ENCODE measurements around the gene UBE2L3.
"Not testable (repeated sequence)": the region's sequence is repeated elsewhere in the genome, so short reads cannot be mapped to it uniquely, and the experiment has no call there.

UBE2L3 gene

DNA sequence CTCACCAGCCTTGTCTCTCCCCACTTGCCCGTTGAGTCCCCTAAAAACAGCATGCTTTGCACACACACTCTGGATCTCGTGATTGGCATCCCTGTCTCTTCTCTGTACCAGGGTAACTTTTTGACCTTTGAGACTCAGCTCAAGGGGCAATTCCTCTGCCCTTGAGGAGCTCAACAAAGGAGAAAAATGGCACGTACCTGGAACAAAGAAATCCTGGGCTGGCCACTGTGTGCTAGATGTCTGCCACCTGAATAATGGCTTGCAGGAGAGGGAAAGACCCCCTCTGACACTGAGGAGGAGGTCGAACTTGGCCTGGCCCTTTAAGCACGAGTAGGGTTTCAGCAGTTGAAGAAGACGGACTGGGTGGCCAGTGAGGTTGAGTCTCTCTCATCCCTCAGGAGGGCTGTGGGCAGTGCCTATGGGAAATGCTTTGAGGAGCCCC lies 5.8 kb downstream of the UBE2L3 start:
- H3K27me3 ChIP-seq (replicated peaks; ENCODE audit: control insufficient read depth, insufficient read depth, low read length, poor library complexity, severe bottlenecking), result no peaks in the 10 kb centered on the region
- H3K27ac ChIP-seq (ENCODE audit: insufficient read depth, low read length, poor library complexity, severe bottlenecking), result peak overlapping the region; percentile 2
- no peaks in the 10 kb centered on the region for H3K9me3 ChIP-seq (ENCODE audit: control insufficient read depth, low read length)
- H3K36me3 ChIP-seq (ENCODE audit: control insufficient read depth, insufficient read depth, low read length), result peaks cover 5% of the 10 kb centered on the region
- peaks cover 40% of the 10 kb centered on the region for H3K4me1 ChIP-seq (ENCODE audit: control insufficient read depth, insufficient read depth, low read length, poor library complexity, severe bottlenecking)
- H3K4me3 ChIP-seq (ENCODE audit: insufficient read depth, low read depth, low read length, poor library complexity, severe bottlenecking), result no peak overlapping the region
- no peak for DNase-seq

DNA sequence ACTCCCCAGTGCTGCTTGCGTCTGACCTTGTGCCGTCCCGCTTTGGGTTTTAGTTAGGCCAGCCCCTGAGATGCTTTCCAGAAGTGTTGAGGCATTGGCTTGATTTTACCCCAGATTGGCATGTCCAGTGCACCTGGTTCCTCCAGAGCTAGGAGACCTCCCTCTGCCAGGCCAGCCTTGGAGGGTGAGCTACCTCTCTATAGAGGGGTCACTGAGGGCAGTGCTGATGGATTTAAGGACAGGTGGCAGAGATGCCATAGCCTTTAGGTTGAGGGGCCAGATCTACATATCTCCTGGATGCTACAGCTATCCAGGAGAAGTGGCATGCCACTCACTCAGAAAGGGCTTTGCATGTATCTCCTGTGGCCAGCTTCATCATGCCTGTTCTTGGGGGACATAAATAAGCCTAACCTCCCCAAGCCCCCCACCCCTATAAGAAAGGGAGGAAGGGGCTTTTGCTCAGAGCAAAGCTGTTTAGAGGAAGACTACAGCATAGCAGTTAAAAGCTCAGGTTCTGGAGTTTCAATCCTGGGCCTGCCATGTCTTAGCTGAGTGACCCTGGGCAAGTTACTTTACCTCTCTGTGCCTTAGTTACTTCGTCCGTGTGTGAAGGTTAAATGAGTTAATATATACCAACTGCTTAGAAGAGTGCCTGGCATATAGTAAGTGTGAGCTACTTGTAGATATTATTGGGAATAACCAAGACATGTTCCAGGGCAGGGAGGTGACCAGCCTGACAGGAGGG lies 6.4 kb downstream of the UBE2L3 start:
- no peak overlapping the region for H3K4me3 ChIP-seq (ENCODE audit: insufficient read depth, low read depth, low read length, poor library complexity, severe bottlenecking)
- no peak overlapping the region for H3K27ac ChIP-seq (ENCODE audit: insufficient read depth, low read length, poor library complexity, severe bottlenecking)
- H3K4me1 ChIP-seq (ENCODE audit: control insufficient read depth, insufficient read depth, low read length, poor library complexity, severe bottlenecking), result peaks cover 38% of the 10 kb centered on the region
- peaks cover 5% of the 10 kb centered on the region for H3K36me3 ChIP-seq (ENCODE audit: control insufficient read depth, insufficient read depth, low read length)
- DNase-seq, result no peak
- H3K9me3 ChIP-seq (ENCODE audit: control insufficient read depth, low read length), result no peaks in the 10 kb centered on the region
- no peaks in the 10 kb centered on the region for H3K27me3 ChIP-seq (replicated peaks; ENCODE audit: control insufficient read depth, insufficient read depth, low read length, poor library complexity, severe bottlenecking)

DNA sequence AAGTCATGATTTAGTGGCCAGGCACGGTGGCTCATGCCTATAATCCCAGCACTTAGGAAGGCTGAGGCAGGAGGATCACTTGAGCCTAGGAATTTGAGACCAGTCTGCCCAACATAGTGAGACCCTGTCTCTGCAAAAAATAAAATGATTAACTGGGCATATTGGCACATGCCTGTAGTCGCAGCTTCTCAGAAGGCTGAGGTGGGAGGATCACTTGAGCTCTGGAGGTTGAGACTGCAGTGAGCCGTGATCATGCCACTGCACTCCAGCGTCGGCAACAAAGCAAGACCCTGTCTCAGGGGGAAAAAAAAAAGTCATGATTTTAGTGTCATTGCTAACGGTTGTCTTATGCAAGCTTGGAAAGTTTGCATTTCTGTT lies 11.9 kb downstream of the UBE2L3 start:
- H3K4me1 ChIP-seq (ENCODE audit: control insufficient read depth, insufficient read depth, low read length, poor library complexity, severe bottlenecking), result peaks cover 11% of the 10 kb centered on the region
- H3K4me3 ChIP-seq (ENCODE audit: insufficient read depth, low read depth, low read length, poor library complexity, severe bottlenecking), result no peak overlapping the region
- H3K9me3 ChIP-seq (ENCODE audit: control insufficient read depth, low read length), result no peaks in the 10 kb centered on the region
- H3K27ac ChIP-seq (ENCODE audit: insufficient read depth, low read length, poor library complexity, severe bottlenecking), result no peak overlapping the region
- DNase-seq, result no peak
- no peaks in the 10 kb centered on the region for H3K27me3 ChIP-seq (replicated peaks; ENCODE audit: control insufficient read depth, insufficient read depth, low read length, poor library complexity, severe bottlenecking)
- H3K36me3 ChIP-seq (ENCODE audit: control insufficient read depth, insufficient read depth, low read length), result no peaks in the 10 kb centered on the region

DNA sequence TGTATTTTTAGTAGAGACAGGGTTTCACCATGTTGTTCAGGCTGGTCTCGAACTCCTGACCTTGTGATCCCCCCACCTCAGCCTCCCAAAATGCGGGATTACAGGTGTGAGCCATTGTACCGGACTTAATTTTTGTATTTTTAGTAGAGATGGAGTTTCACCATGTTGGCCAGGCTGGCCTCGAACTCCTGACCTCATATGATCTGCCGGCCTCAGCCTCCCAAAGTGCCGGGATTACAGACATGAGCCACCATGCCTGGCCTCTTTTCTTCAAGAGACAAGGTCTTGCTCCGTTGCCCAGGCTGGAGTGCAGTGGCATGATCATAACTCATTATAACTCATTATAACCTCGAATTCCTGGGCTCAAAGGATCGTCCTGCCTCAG lies 13.1 kb downstream of the UBE2L3 start:
- DNase-seq; H3K9me3 ChIP-seq (ENCODE audit: control insufficient read depth, low read length); H3K27ac ChIP-seq (ENCODE audit: insufficient read depth, low read length, poor library complexity, severe bottlenecking); H3K27me3 ChIP-seq (replicated peaks; ENCODE audit: control insufficient read depth, insufficient read depth, low read length, poor library complexity, severe bottlenecking); H3K4me3 ChIP-seq (ENCODE audit: insufficient read depth, low read depth, low read length, poor library complexity, severe bottlenecking); H3K36me3 ChIP-seq (ENCODE audit: control insufficient read depth, insufficient read depth, low read length): not testable (repeated sequence)
- peaks cover 11% of the 10 kb centered on the region for H3K4me1 ChIP-seq (ENCODE audit: control insufficient read depth, insufficient read depth, low read length, poor library complexity, severe bottlenecking)

DNA sequence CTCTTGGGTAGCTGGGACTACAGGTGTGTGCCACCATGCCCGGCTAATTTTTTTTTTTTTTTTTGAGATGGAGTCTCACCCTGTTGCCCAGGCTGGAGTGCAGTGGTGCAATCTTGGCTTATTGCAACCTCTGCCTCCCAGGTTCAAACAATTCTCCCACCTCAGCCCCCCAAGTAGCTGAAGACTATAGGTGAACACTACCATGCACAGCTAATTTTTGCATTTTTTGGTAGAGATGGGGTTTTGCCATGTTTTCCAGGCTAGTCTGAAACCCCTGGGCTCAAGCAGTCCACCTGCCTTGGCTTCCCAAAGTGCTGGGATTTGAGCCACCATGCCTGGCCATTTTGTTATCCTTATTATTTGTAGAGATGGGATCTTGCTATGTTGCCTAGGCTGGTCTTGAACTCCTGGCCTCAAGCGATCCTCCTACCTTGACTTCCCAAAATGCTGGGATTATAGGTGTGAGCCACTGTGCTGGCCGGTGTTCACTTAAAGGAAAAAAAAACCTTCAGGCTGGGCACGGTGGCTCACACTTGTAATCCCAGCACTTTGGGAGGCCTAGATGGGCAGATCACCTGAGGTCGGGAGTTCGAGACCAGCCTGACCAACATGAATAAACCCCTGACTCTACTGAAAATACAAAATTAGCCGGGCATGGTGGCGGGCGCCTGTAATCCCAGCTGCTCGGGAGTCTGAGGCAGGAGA lies 13.6 kb downstream of the UBE2L3 start:
- H3K27me3 ChIP-seq (replicated peaks; ENCODE audit: control insufficient read depth, insufficient read depth, low read length, poor library complexity, severe bottlenecking); H3K9me3 ChIP-seq (ENCODE audit: control insufficient read depth, low read length); DNase-seq; H3K4me3 ChIP-seq (ENCODE audit: insufficient read depth, low read depth, low read length, poor library complexity, severe bottlenecking); H3K36me3 ChIP-seq (ENCODE audit: control insufficient read depth, insufficient read depth, low read length); H3K27ac ChIP-seq (ENCODE audit: insufficient read depth, low read length, poor library complexity, severe bottlenecking): not testable (repeated sequence)
- H3K4me1 ChIP-seq (ENCODE audit: control insufficient read depth, insufficient read depth, low read length, poor library complexity, severe bottlenecking), result peaks cover 11% of the 10 kb centered on the region

DNA sequence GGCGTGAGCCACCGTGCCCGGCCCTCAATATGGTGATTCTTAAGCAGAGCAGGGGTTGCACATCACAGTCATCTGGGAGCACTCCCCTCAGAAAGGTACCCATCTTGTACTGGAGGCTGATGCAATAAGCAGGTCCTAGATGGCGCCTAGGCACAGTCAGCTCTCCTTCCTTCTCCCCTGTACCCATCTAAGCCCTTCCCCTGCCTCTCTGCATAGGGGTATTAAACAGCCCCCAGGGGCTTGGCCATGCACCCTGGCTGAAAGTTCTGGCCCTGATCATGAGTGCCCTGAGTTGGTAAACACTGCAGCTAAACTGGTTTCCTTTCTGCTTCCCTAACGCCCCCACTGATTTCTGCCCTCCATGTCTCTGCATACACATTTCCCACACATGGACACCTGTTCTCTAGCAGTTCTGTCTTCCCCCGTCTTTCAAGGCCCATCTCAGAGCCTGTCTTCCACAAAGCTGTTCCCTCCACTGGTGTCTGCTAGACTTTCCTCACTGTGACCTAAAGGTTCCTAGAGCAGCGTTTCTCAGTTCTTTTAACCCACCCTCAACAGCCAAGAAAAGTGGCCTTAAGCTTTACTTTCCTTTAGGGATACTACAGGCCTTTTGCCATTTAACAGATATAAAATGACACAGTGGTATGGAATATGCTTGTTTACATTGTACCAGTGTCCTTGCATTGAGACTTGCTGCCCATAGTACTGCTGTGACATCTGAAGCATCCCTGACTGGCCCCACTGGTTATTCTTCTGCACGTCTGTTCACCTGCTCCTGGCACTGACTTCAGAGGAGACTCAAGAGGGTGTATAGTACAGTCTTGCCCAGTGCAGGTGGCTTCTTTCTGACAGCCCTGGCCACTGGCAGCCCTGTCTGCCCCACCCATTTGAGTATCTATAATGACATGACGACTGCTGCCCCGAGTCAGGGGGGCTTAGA lies 15.6 kb downstream of the UBE2L3 start:
- H3K27ac ChIP-seq (ENCODE audit: insufficient read depth, low read length, poor library complexity, severe bottlenecking), result no peak overlapping the region
- no peak overlapping the region for H3K4me3 ChIP-seq (ENCODE audit: insufficient read depth, low read depth, low read length, poor library complexity, severe bottlenecking)
- no peaks in the 10 kb centered on the region for H3K9me3 ChIP-seq (ENCODE audit: control insufficient read depth, low read length)
- no peaks in the 10 kb centered on the region for H3K27me3 ChIP-seq (replicated peaks; ENCODE audit: control insufficient read depth, insufficient read depth, low read length, poor library complexity, severe bottlenecking)
- H3K4me1 ChIP-seq (ENCODE audit: control insufficient read depth, insufficient read depth, low read length, poor library complexity, severe bottlenecking), result peaks cover 19% of the 10 kb centered on the region
- DNase-seq, result no peak
- H3K36me3 ChIP-seq (ENCODE audit: control insufficient read depth, insufficient read depth, low read length), result no peaks in the 10 kb centered on the region

DNA sequence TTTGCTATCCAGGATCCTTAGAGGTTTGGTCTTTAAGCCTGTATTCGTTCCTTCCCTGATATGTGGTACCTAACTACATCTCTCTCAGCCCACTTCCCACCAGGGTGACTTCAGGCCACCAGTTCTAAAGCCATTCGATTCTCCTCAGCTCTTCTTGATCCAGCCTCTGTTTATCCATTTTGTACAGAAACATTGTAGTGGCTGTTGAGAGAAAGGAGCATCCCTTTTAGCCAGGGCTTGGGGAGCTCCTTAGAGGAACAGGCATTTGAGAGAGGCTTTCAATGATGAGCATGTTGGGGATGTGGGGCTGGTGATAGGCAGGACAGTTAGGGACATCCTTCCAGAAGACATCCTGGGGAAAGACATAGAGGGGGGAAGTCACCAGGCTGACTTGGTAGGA lies 17.9 kb downstream of the UBE2L3 start:
- no peaks in the 10 kb centered on the region for H3K9me3 ChIP-seq (ENCODE audit: control insufficient read depth, low read length)
- peaks cover 11% of the 10 kb centered on the region for H3K4me1 ChIP-seq (ENCODE audit: control insufficient read depth, insufficient read depth, low read length, poor library complexity, severe bottlenecking)
- H3K4me3 ChIP-seq (ENCODE audit: insufficient read depth, low read depth, low read length, poor library complexity, severe bottlenecking), result no peak overlapping the region
- no peak for DNase-seq
- H3K36me3 ChIP-seq (ENCODE audit: control insufficient read depth, insufficient read depth, low read length), result no peaks in the 10 kb centered on the region
- H3K27me3 ChIP-seq (replicated peaks; ENCODE audit: control insufficient read depth, insufficient read depth, low read length, poor library complexity, severe bottlenecking), result no peaks in the 10 kb centered on the region
- no peak overlapping the region for H3K27ac ChIP-seq (ENCODE audit: insufficient read depth, low read length, poor library complexity, severe bottlenecking)

DNA sequence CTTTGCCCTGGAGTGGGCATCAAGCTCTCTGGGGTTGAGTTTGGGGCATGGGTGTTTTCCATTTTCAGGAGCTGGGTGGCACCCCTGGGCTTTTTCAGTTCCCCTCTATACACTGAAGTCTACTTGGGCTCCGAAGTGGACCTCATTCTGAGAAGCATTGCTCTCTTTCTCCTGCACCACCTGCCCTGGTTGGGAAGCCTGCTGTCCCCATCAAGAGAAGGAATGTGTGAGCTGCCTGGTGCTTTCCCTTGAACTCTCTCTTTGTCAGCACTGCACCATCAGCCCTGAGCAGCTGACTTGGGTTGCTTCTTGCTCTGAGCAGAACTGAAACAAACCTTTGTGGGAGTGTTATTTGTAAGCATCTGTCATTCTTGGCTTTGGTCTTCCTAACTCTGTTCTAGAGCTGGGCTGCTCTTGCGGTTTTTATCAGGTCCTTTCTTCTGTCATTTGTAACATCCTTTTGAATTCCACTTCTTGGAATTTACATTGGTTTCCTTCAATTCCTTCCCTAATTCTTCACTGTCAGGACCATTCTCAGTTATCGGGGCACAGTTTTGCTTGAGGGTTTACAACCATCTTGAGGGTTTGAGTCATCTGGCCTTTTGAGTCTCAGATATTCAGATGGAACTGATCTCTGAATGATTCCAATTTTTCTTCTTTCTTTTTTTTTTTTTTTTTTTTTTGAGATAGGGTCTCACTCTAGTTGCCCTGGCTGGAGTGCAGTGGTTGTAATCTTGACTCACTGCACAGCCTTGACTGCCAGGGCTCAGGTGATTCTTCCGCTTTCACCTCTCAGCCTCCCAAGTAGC lies 20.5 kb downstream of the UBE2L3 start:
- no peak overlapping the region for H3K27ac ChIP-seq (ENCODE audit: insufficient read depth, low read length, poor library complexity, severe bottlenecking)
- no peak overlapping the region for H3K4me3 ChIP-seq (ENCODE audit: insufficient read depth, low read depth, low read length, poor library complexity, severe bottlenecking)
- H3K9me3 ChIP-seq (ENCODE audit: control insufficient read depth, low read length), result no peaks in the 10 kb centered on the region
- H3K4me1 ChIP-seq (ENCODE audit: control insufficient read depth, insufficient read depth, low read length, poor library complexity, severe bottlenecking), result peaks cover 16% of the 10 kb centered on the region
- H3K27me3 ChIP-seq (replicated peaks; ENCODE audit: control insufficient read depth, insufficient read depth, low read length, poor library complexity, severe bottlenecking), result no peaks in the 10 kb centered on the region
- peaks cover 9% of the 10 kb centered on the region for H3K36me3 ChIP-seq (ENCODE audit: control insufficient read depth, insufficient read depth, low read length)
- DNase-seq, result no peak

DNA sequence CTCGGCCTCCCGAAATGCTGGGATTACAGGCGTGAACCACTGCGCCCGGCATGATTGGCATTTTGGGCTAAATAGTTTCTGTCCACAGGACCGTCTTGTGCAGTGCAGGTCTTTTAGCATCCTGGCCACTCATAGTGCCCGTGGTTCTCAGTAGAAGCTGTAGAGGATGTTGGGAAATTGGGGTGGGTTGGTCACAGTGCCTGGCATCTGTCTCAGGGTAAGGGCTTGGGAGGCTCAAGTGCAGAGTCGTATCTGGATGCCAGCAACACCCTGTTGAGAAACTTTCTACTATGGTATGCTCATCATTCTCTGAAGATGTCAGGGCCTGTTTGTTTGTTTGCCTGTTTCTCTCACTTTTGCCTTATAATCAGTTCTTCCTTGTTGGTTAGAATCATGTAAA lies 21.9 kb downstream of the UBE2L3 start:
- Histone ChIP-seq H3K27me3 (replicated peaks; ENCODE audit: control insufficient read depth, insufficient read depth, low read length, poor library complexity, severe bottlenecking) (no peaks in the 10 kb centered on the region), H3K36me3 (ENCODE audit: control insufficient read depth, insufficient read depth, low read length) (peaks cover 23% of the 10 kb centered on the region), H3K9me3 (ENCODE audit: control insufficient read depth, low read length) (no peaks in the 10 kb centered on the region), H3K4me3 (ENCODE audit: insufficient read depth, low read depth, low read length, poor library complexity, severe bottlenecking) (no peak overlapping the region), H3K27ac (ENCODE audit: insufficient read depth, low read length, poor library complexity, severe bottlenecking) (no peak overlapping the region), H3K4me1 (ENCODE audit: control insufficient read depth, insufficient read depth, low read length, poor library complexity, severe bottlenecking) (peaks cover 16% of the 10 kb centered on the region)
- DNase-seq, result no peak
